Measurements from ENCODE around the gene COX8C. TPM values are rescaled to one million over a fixed set of nuclear protein-coding genes. Genes with fewer than 3 reads are reported as not detected.

COX8C gene
- total RNA-seq, 2 donors from 2014 or later: not detected

DNA sequence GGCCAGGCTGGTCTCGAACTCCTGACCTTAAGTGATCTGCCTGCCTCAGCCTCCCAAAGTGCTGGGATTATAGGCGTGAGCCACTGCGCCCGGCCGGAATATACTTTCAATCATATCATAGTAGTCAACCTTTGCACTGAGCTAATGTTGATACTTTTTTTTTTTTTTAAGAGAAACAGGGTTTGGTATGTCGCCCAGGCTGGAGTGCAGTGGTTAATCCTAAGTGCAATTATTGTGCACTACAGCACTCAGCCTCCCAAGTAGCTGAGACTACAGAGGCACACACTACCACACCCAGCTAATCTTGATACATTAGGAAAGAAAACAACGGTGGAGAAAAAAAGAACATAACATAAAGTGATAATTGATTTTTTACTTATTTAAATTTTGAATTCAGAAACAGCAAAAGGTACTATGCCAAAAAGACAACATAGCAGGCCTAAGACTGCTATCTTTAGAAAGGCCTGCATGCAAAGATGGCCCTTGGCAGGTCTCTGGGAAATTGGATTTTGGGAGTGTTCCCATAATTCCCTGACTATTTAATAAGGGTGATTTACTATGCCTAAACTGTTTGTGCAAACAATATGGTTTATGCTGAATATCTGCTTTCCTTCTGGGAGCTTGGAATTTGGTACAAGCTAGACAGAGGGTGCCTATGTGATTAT, 29.6 kb upstream of the COX8C start:
- TF ChIP-seq, protein P1, sequence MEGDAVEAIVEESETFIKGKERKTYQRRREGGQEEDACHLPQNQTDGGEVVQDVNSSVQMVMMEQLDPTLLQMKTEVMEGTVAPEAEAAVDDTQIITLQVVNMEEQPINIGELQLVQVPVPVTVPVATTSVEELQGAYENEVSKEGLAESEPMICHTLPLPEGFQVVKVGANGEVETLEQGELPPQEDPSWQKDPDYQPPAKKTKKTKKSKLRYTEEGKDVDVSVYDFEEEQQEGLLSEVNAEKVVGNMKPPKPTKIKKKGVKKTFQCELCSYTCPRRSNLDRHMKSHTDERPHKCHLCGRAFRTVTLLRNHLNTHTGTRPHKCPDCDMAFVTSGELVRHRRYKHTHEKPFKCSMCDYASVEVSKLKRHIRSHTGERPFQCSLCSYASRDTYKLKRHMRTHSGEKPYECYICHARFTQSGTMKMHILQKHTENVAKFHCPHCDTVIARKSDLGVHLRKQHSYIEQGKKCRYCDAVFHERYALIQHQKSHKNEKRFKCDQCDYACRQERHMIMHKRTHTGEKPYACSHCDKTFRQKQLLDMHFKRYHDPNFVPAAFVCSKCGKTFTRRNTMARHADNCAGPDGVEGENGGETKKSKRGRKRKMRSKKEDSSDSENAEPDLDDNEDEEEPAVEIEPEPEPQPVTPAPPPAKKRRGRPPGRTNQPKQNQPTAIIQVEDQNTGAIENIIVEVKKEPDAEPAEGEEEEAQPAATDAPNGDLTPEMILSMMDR (IDR thresholded peaks at IDR 0.05): no peak
- ATAC-seq (ENCODE audit: insufficient number of reproducible peaks, low FRiP score, low read depth) (no peak), DNase-seq (ENCODE audit: low spot score) (no peak)
- no peaks in the 10 kb centered on the region for H3K9me3 ChIP-seq
- peaks cover 22 to 51% of the 10 kb centered on the region in 2 donors for H3K4me1 ChIP-seq (ENCODE audit: control insufficient read depth in 1 of 2, low read depth in 2 of 2)
- H3K4me3 ChIP-seq: no peak overlapping the region
- no peaks in the 10 kb centered on the region for H3K27me3 ChIP-seq (replicated peaks; ENCODE audit: insufficient read depth)
- H3K36me3 ChIP-seq: no peaks in the 10 kb centered on the region
- H3K27ac ChIP-seq: no peak overlapping the region

DNA sequence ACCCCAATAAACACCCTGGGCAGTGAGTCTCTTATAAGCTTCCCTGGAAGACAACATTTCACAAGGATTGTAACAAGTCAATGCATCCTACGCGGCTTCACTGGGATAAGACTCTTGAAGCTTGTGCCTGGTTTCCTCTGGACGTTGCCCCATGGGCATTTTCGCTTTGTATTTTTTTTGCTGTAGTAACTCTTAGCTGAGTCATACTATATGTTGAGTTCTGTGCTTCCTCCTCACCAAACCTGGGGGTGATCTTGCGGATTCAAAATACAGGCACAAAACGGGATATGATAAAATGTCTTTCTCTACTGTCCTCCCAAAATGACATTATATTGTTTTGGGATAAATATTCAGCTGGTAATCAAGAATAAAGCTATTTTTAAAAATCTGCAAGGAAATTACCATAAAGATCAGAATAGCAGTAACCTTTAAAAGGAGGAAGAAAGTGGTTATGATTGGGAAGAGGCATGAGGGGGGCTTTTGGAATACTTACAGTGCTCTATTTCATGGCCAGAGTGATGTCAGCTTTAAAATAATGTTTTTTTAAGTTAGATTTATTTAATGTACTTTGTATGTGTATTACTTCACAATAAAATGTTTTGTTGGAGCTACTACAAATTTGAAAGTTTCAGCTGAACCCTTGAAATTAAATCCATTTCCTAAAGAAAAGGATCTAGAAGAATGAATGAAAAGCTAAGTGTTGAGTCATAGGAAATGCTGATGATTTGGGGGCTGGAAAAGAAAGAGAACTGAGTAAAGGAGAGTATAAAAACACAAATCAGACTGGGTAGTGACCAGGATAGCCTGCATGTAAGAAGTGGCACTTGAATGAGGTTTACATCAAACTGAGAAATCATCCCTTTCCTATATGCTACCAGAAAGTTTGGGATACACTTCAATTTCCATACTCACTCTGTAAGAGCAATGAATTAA, 28.8 kb upstream of the COX8C start:
- ATAC-seq (ENCODE audit: insufficient number of reproducible peaks, low FRiP score, low read depth) (no peak), DNase-seq (ENCODE audit: low spot score) (no peak)
- H3K4me3 ChIP-seq: no peak overlapping the region
- TF ChIP-seq, protein P1 (IDR thresholded peaks at IDR 0.05): no peak
- no peaks in the 10 kb centered on the region for H3K36me3 ChIP-seq
- H3K9me3 ChIP-seq: no peaks in the 10 kb centered on the region
- no peaks in the 10 kb centered on the region for H3K27me3 ChIP-seq (replicated peaks; ENCODE audit: insufficient read depth)
- peaks cover 16 to 43% of the 10 kb centered on the region in 2 donors for H3K4me1 ChIP-seq (ENCODE audit: control insufficient read depth in 1 of 2, low read depth in 2 of 2)
- H3K27ac ChIP-seq: no peak overlapping the region

DNA sequence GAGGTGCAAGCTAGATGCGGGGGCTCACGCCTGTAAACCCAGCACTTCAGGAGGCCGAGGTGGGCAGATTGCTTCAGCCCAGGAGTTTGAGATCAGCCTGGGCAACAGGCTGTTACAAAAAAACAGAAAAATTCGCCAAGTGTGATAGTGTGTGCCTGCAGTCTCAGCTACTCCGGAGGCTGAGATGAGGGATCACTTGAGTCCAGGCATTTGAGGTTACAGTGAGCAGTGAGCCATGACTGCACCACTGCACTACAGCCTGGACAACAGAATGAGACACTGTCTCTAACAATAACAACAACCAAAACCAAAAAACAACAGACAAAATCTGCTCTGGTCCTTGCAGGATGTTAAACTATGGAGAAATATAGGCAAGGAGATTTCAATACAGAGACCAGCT, 28.1 kb upstream of the COX8C start:
- peaks cover 17 to 40% of the 10 kb centered on the region in 2 donors for H3K4me1 ChIP-seq (ENCODE audit: control insufficient read depth in 1 of 2, low read depth in 2 of 2)
- no peak for ATAC-seq (ENCODE audit: insufficient number of reproducible peaks, low FRiP score, low read depth)
- H3K36me3 ChIP-seq: no peaks in the 10 kb centered on the region
- H3K4me3 ChIP-seq: no peak overlapping the region
- TF ChIP-seq, protein P1 (IDR thresholded peaks at IDR 0.05): no peak
- no peaks in the 10 kb centered on the region for H3K9me3 ChIP-seq
- no peak for DNase-seq (ENCODE audit: low spot score)
- no peaks in the 10 kb centered on the region for H3K27me3 ChIP-seq (replicated peaks; ENCODE audit: insufficient read depth)
- H3K27ac ChIP-seq: no peak overlapping the region

DNA sequence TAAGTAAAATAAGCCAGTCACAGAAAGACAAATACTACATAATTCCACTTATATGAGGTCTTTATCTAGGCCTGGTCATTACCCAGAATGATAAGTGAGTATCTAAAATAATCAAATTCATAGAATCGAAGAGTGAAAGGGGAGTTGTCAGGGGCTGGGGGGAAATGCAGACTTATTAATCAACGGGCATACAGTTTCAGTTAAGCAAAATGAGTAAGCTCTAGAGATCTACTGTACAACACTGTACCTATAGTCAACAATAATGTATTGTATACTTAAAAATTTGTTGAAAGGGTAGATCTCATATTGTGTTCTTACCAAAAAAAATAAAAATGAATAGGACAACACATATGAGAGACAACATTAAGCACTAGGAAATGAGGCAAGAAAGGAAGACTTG, 27.5 kb upstream of the COX8C start:
- no peaks in the 10 kb centered on the region for H3K27me3 ChIP-seq (replicated peaks; ENCODE audit: insufficient read depth)
- no peak for DNase-seq (ENCODE audit: low spot score)
- no peak overlapping the region for H3K27ac ChIP-seq
- TF ChIP-seq, protein P1 (IDR thresholded peaks at IDR 0.05): no peak
- no peak overlapping the region for H3K4me3 ChIP-seq
- no peak for ATAC-seq (ENCODE audit: insufficient number of reproducible peaks, low FRiP score, low read depth)
- peaks cover 17 to 40% of the 10 kb centered on the region in 2 donors for H3K4me1 ChIP-seq (ENCODE audit: control insufficient read depth in 1 of 2, low read depth in 2 of 2)
- no peaks in the 10 kb centered on the region for H3K9me3 ChIP-seq
- H3K36me3 ChIP-seq: no peaks in the 10 kb centered on the region

DNA sequence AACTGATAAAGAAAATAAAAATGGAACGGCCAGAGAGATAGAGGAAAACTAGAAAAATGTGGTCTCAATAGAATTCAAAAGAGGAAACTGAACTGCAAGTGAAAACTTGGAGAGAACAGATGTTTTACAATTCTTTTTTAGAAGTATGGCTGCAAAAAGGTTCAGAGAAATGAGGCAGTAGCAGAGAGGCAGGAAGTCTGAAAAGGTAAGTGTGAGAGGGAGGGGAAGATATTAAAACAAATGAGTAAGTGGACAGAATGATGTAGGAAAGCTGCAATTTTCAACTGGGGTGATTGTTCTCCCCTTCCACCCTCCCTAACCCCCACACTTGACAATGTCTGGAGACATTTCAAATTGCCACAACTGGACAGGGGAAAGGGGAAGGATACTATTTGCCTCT, 27.0 kb upstream of the COX8C start:
- Histone ChIP-seq H3K36me3 (no peaks in the 10 kb centered on the region), H3K27me3 (replicated peaks; ENCODE audit: insufficient read depth) (no peaks in the 10 kb centered on the region), H3K27ac (no peak overlapping the region), H3K9me3 (no peaks in the 10 kb centered on the region), H3K4me1 (ENCODE audit: control insufficient read depth in 1 of 2, low read depth in 2 of 2) (peaks cover 17 to 40% of the 10 kb centered on the region in 2 donors), H3K4me3 (no peak overlapping the region)
- TF ChIP-seq, protein P1 (IDR thresholded peaks at IDR 0.05): no peak
- ATAC-seq (ENCODE audit: insufficient number of reproducible peaks, low FRiP score, low read depth) (no peak), DNase-seq (ENCODE audit: low spot score) (no peak)

Measured in thoracic aorta (tissue), 2 donors.